Measurements from ENCODE around the gene SIX5.

SIX5 gene

DNA sequence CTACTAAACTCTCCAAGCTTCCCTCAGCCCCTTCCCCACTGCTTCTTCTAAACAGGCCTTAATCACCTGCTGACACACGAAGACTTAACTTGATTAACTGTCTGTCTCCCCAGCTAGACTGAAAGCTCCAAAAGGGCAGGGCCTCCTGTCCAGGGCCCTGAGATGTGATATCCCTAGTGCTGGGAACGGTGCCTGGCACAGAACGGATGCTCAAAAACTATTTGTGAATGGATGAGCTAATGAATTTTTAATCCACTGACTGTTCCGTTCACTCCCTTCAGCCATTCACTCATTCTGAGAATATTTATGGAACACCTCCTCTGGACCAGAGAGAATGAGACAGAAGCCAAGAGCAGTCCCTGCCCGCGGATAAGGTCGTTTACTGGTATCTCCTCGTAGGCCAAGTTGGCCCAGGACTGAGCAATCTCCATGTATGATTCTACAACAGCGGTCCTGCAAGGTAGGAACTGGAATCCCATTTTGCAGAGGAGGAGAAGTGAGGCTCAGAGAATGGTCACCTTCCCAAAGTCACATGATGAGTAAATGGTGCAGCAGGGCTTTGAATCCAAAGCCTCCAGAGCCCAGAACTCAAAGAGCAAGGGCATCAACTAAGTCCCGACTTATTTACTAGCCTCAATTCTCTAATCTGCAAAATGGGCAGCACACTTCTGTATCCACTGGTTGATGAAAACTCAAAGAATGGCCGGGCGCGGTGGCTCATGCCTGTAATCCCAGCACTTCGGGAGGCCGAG lies 20.2 kb upstream of the SIX5 start:
- no peaks in the 10 kb centered on the region for H3K9me2 ChIP-seq (replicated peaks; ENCODE audit: low read depth, low read length)
- no peak overlapping the region for H3K4me2 ChIP-seq (ENCODE audit: low read depth, low read length, poor library complexity, severe bottlenecking)
- peaks cover 5% of the 10 kb centered on the region; the same call in 1 of the 2 replicates for H3K36me3 ChIP-seq (ENCODE audit: insufficient read depth, low read length)
- H2AFZ ChIP-seq (ENCODE audit: low read length): no peak overlapping the region
- H3K4me1 ChIP-seq (ENCODE audit: insufficient read depth, low read length, poor library complexity, severe bottlenecking): peaks cover 22% of the 10 kb centered on the region
- H3K27me3 ChIP-seq (ENCODE audit: insufficient read depth, low read length, poor library complexity, severe bottlenecking): no peaks in the 10 kb centered on the region
- peaks cover 40% of the 10 kb centered on the region for H4K20me1 ChIP-seq (ENCODE audit: insufficient read depth, low read length, poor library complexity, severe bottlenecking)
- H3K9me3 ChIP-seq (ENCODE audit: insufficient read depth, low read depth, low read length): no peaks in the 10 kb centered on the region
- no peak overlapping the region for H3K4me3 ChIP-seq (ENCODE audit: low read length, poor library complexity, severe bottlenecking)
- no peak for TF ChIP-seq EZH2phosphoT487 (IDR thresholded peaks at IDR 0.05; ENCODE audit: borderline replicate concordance)
- no peak overlapping the region for H3K9ac ChIP-seq (ENCODE audit: low read depth, low read length, poor library complexity, severe bottlenecking)
- 0 out of 2 replicates have a peak, but pooled peaks cover 4% of the 10 kb centered on the region for H3K79me2 ChIP-seq (ENCODE audit: insufficient read depth, low read length)
- H3F3A ChIP-seq (ENCODE audit: low read depth): peaks cover 4% of the 10 kb centered on the region; the same call in 1 of the 2 replicates

DNA sequence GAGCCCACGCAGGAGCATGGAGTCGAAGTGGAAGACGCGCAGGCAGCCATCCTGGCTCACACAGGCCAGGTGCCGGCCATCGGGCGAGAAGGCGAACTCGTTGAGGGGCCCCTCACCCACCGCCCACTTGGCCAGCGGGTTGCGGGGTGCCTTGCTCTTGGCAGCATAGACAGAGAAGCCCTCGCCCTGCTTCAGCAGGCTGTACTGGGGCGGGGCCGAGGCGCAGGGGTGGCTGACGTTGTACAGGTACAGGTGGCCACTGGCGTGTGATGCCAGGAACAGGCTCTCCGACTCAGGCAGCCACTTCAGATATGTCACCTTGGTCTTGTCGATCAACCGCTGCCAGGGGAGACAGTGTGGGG lies 17.5 kb upstream of the SIX5 start:
- Histone ChIP-seq H3K9me2 (replicated peaks; ENCODE audit: low read depth, low read length) (no peaks in the 10 kb centered on the region), H3K4me1 (ENCODE audit: insufficient read depth, low read length, poor library complexity, severe bottlenecking) (peaks cover 10% of the 10 kb centered on the region), H3K36me3 (ENCODE audit: insufficient read depth, low read length) (peaks cover 5% of the 10 kb centered on the region; the same call in 1 of the 2 replicates), H3K27me3 (ENCODE audit: insufficient read depth, low read length, poor library complexity, severe bottlenecking) (no peaks in the 10 kb centered on the region), H3K4me2 (ENCODE audit: low read depth, low read length, poor library complexity, severe bottlenecking) (no peak overlapping the region), H3F3A (ENCODE audit: low read depth) (peaks cover 4% of the 10 kb centered on the region; the same call in 1 of the 2 replicates), H4K20me1 (ENCODE audit: insufficient read depth, low read length, poor library complexity, severe bottlenecking) (peaks cover 40% of the 10 kb centered on the region), H3K9ac (ENCODE audit: low read depth, low read length, poor library complexity, severe bottlenecking) (no peak overlapping the region), H3K9me3 (ENCODE audit: insufficient read depth, low read depth, low read length) (no peaks in the 10 kb centered on the region), H2AFZ (ENCODE audit: low read length) (no peak overlapping the region), H3K79me2 (ENCODE audit: insufficient read depth, low read length) (no peaks in the 10 kb centered on the region), H3K4me3 (ENCODE audit: low read length, poor library complexity, severe bottlenecking) (no peak overlapping the region)
- TF ChIP-seq, protein P1, sequence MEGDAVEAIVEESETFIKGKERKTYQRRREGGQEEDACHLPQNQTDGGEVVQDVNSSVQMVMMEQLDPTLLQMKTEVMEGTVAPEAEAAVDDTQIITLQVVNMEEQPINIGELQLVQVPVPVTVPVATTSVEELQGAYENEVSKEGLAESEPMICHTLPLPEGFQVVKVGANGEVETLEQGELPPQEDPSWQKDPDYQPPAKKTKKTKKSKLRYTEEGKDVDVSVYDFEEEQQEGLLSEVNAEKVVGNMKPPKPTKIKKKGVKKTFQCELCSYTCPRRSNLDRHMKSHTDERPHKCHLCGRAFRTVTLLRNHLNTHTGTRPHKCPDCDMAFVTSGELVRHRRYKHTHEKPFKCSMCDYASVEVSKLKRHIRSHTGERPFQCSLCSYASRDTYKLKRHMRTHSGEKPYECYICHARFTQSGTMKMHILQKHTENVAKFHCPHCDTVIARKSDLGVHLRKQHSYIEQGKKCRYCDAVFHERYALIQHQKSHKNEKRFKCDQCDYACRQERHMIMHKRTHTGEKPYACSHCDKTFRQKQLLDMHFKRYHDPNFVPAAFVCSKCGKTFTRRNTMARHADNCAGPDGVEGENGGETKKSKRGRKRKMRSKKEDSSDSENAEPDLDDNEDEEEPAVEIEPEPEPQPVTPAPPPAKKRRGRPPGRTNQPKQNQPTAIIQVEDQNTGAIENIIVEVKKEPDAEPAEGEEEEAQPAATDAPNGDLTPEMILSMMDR (conservative IDR thresholded peaks at IDR 0.05; ENCODE audit: low read length): no peak
- TF ChIP-seq EZH2phosphoT487 (IDR thresholded peaks at IDR 0.05; ENCODE audit: borderline replicate concordance): no peak

DNA sequence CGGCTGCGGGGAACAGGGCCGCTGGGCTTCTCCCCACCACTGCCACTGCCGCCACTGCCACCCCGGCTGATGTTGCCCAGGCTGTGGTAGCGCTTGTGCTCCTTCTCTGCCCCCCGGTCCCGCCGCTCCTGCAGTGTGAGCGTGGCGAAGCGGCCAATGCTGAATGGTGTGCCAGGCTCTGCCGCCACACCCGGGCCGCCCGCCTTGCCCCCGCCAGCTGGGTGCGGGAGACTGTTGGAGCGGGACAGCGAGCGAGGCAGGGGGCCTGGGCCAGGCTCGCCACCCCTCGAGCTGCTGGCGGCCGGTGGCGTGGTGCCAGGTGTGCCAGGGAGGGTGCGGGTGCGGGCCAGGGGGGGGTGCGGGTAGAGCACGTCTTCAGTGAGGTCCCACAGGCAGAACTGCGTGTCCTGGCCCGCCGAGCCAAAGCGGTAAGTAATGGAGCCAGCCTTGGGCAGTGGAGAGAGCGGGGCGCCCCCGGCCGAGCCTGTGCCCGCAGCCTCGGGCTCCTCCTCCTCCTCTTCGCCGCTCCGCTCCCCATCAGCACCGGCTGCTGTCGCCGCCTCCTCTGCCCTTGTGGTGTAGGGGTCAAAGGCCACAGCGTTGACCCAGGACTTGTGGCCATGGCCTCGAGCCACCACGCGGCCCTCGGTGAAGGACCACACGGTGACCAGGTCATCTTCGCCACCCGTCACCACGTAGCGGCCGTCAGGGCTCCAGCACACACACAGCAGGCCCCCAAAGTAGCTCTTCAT lies 16.9 kb upstream of the SIX5 start:
- H3F3A ChIP-seq (ENCODE audit: low read depth): peaks cover 4% of the 10 kb centered on the region; the same call in 1 of the 2 replicates
- no peaks in the 10 kb centered on the region for H3K9me3 ChIP-seq (ENCODE audit: insufficient read depth, low read depth, low read length)
- no peaks in the 10 kb centered on the region for H3K79me2 ChIP-seq (ENCODE audit: insufficient read depth, low read length)
- no peak for TF ChIP-seq EZH2phosphoT487 (IDR thresholded peaks at IDR 0.05; ENCODE audit: borderline replicate concordance)
- TF ChIP-seq, protein P1 (conservative IDR thresholded peaks at IDR 0.05; ENCODE audit: low read length): no peak
- peaks cover 34% of the 10 kb centered on the region for H4K20me1 ChIP-seq (ENCODE audit: insufficient read depth, low read length, poor library complexity, severe bottlenecking)
- no peaks in the 10 kb centered on the region for H3K27me3 ChIP-seq (ENCODE audit: insufficient read depth, low read length, poor library complexity, severe bottlenecking)
- no peak overlapping the region for H3K9ac ChIP-seq (ENCODE audit: low read depth, low read length, poor library complexity, severe bottlenecking)
- no peaks in the 10 kb centered on the region for H3K9me2 ChIP-seq (replicated peaks; ENCODE audit: low read depth, low read length)
- H3K4me2 ChIP-seq (ENCODE audit: low read depth, low read length, poor library complexity, severe bottlenecking): no peak overlapping the region
- H3K36me3 ChIP-seq (ENCODE audit: insufficient read depth, low read length): peaks cover 5% of the 10 kb centered on the region; the same call in 1 of the 2 replicates
- no peak overlapping the region for H3K4me3 ChIP-seq (ENCODE audit: low read length, poor library complexity, severe bottlenecking)
- peaks cover 4% of the 10 kb centered on the region for H3K4me1 ChIP-seq (ENCODE audit: insufficient read depth, low read length, poor library complexity, severe bottlenecking)
- no peak overlapping the region for H2AFZ ChIP-seq (ENCODE audit: low read length)

Data from Loucy (cell line).